HG02981 (cell line): ENCODE results near the gene MTHFD1.

Experiments used
- ATAC-seq: cut with Tn5 transposase; IDR thresholded peaks from one replicate; pipeline ENCODE4 v1.9.1; 2021; ENCODE audit warnings: mild to moderate bottlenecking, moderate library complexity; ENCODE audit not compliant: unreplicated experiment

The MTHFD1 gene

DNA sequence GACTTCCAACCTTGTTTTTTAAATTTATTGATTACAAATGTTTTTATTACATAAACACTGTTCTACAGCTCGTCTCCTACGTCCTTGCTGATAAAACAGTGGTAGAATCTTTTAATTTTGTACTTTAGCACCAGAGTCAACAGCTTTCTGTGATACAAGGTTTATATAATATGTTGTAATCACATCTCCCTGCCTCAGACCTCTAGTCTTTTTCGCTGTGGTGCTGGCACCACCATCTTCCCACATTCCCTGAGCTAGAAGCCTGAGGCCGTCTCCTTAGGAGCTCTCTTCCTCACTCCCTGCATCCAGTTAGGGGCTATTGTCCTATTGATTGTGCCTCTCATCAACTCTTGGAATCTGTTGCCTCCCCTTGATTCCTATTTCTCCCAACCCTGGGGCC is 17.1 kb downstream of the MTHFD1 start:
- no peak for ATAC-seq

DNA sequence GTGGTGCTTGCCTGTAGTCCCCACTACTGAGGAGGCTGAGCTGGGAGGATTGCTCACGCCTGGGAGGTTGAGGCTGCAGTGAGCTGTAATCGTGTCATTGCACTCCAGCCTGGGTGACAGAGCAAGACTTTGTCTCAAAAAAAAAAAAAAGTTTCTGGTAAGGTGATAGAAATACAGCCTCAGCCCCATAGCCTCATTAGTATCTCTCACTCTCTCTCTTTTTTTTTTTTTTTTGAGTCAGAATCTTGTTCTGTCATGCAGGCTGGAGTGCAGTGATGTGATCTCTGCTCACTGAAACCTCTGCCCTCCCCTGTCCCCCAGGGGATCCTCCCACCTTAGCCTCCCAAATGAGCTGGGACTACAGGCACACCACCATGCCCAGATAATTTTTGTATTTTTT is 19.2 kb downstream of the MTHFD1 start:
- ATAC-seq, result no peak

DNA sequence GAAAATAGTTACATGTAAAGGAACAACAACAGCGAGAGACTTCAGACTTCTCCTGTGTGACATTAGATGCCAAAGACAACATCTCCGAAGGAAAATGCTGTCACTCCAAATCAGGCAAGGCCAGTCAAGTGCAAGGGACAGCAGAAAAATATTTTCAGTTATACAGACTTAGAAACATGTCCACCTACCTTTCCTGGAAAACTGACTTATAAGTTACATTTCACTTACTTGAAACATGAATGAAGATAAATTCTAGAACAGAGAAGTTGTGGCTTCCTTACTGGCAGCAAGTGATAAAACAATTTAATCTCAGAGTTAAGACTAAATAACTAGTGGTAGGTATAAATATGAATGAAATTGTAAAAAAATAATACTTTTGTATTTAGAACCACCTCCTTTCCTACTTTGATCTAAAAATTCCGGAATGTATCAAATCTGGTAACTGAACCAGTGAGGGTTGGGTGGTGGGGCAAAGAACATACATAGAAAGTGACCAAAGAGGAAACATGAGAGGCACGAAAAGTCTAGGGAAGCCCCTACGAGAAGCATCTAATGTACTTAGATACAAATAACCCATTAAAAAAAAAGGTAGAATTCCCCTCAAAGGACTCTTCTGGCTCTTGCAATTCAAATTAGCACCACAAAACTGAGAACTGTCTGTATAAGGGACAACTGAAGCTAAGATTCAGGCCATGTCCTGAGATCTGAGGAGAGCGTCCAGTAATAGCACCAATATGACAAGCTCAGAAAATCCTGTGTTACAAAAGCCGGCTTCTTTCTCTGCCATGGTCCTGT is 21.2 kb downstream of the MTHFD1 start:
- ATAC-seq, result no peak

DNA sequence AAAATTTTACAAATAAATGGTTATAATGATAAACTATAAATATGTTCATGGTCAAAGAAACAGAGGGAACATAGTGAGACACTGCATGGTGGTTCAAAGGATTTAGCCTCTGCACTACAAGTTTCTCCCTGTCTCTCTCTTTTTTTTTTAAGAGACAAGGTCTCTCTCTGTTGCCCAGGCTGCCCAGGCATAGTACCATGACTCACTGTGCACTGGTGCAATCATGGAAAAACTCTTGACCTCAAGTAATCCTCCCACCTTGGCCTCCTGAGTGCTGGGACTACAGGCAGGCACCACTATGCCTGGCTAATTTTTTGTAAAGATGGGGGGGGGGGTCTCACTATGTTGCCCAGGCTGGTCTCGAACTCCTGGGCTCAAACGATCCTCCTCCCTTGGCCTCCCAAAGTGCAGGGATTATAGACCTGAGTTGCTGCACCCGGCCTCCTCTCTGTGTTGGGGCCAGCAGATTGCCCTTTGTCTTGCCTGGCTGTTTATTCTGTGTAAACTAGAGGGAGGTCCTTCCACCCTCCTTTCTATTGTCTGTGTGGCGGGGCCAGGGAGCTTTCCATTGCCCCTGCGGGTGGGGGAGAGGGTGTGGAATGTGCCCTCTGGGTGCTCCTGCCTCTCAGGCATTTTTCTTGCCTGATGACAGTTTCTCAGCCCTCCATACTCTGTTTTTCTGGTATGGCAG is 22.1 kb downstream of the MTHFD1 start:
- ATAC-seq, result no peak

DNA sequence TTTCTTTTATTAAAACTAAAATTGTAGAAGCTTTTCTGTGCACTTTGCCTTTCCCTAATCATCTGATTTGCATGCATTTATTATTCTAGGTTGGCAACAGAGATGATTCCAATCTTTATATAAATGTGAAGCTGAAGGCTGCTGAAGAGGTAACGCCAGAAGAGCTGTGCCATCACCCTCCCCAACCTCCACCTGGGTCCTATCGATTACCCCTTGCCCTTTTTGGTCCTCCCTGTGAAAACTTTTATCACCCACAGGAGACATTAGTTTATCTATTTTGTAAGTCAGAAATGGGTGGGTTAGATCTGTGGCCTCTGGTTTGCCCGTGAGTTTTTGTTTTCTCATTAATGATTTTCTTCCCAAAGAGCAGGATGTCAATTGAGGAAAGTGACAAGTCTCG is 22.8 kb downstream of the MTHFD1 start:
- no peak for ATAC-seq

DNA sequence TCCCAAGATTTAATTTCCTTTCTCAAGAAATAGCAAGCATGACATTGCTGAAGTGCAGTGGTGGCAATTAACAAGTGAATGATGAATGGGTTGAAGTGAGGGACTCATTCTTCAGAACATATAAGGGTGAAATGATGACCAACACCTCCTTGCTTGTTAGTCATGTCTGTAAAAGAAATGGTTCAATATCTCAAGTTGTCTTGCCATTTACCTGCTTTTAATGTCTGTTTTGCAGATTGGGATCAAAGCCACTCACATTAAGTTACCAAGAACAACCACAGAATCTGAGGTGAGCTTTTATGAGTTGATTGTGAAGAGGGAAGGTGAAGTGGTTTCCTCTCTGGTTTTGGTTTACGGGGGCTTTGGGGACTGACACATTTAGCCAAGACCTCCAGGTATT is 24.1 kb downstream of the MTHFD1 start:
- no peak for ATAC-seq

DNA sequence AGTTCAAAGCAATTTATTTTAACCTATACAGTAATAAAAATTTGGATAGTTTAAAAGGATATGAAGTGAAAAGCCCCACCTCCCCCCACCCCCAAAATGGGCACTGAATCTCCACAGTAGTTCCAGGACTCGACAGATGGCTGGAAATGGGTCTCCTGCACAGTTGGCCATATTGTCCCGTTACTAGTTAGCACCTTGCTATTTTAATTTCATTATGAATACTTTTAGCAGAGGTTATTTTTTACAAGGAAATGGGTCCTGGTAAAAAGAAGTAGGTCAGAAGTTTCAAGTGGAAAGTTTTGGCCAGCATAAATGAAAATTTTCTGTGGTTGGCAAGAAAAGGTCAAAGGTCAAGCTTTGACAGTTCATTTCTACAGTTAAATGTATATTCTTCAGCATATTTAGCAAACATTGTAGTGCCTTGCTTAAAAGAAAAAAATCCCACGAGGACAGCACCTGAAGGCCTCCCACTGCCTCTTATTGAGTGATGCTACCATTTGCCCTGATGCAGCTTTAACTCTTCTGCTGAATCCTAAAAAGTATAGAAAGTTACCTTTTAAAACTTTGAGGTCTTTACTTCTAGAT is 28.3 kb downstream of the MTHFD1 start:
- no peak for ATAC-seq

DNA sequence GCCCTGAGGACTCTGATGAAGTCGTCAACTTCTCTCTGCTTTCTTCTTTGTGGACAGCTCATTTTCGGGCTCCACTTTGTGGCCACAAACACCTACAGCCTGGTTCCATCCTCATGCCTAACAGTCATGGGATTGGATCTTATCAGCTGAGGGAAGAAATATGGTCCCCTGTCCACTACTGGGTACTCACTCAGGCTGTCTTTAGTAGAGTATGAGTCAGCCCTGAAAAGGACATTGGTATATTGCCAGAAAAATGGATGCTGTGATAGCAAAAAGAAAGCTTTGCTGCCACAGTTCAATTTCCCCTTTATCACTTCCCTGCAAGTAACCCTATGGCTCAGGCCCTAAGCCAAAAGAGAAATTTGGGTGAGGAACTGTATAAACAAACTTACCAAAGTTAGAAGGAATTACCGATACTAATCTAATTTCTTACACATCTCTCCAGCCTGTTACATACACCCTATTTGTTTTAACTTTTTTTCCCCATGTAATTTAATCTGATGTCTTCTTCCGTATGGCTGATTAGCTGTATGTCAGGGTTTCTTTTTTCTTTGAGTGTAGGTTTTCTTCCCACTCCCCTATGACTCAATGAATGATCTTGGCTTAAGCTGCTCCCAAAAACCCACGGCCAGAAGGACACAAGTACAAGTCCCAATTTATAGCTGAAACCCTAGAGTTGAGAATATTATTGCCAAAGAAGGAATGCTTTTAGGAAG is 29.1 kb downstream of the MTHFD1 start:
- ATAC-seq, result no peak

DNA sequence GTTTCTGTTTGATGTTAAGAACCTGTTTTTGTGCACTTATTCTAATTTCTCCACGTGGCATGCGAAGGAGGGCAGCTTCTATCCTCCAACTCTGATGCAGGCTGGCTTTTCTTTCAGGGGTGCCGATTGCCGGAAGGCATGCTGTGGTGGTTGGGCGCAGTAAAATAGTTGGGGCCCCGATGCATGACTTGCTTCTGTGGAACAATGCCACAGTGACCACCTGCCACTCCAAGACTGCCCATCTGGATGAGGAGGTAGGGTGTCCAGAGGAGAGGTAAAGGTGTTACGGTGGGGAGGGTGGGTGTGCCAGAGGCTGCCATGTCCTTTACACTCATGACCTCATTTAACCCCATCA is 29.6 kb downstream of the MTHFD1 start:
- no peak for ATAC-seq

DNA sequence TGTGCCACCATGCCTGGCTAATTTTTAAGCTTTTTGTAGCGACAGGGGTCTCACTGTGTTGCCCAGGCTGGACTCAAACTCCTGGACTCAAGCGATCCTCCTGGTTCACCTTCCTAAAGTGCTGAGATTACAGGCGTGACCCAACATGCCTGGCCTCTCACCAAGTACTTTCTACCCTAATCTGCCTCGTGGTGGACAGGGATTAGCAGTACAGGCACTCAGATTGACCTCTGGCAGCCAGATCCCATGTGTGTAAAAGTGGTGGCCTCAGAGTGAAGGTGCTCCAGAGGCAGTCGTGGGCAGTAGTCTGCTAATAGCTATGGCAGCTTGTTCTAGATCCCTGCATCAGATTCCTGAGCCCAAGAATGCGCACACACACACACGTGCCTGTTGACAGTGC is 30.9 kb downstream of the MTHFD1 start:
- no peak for ATAC-seq

DNA sequence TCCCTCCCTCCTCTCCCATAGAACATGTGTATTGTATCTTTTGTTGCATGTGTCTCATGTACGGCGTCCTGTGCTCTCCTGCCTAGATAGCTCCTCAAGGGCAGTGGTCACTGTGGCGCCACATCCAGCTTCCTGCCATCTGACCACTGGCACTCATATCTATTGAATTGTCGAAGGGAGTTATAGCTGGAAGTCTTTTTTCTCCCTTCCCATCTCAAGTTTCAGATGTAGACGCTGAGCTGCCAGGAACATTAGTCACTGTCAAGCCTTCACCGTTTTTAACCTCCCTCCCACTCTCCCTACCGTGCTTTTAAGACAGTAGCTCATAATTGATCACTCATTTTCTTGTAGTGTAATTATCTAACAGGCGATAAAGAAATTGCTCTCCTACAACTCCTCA is 33.0 kb downstream of the MTHFD1 start:
- ATAC-seq, result no peak

DNA sequence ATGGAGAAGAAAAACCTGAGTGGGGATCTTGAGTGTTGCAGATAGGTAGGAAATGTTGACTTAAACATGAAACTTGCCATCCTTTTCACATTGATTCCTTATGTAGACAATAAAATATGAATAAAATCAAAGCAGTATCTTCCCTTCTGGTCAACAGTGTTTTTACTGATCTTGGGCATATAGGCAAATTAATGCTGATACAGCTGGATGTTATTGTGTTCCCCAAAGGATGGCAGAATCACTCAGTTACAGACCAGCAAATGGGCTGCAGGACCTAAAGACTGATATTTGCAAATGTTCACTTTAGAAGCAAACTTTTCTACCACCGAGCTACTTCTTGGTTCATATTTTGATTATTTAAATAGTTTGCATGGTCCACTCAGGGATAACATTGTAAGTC is 33.9 kb downstream of the MTHFD1 start:
- no peak for ATAC-seq

DNA sequence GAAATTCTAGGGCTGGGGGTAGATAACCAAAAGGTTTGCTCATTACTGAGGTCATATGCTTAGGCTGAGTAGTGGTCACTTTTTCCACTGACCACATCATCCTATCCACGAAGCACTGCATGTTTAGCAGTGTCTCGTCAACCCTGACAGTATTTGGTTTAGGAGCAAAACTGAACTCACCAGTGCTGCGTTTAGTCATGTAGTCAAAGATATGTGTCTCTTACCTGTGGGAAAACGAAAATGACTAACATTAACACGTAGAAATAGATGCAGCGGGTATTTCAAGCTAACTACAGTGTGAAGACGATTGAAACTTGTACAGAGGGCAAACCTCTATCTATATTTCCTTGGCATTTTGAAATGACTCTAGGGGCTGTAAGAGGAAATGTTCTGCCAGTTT is 34.6 kb downstream of the MTHFD1 start:
- no peak for ATAC-seq

DNA sequence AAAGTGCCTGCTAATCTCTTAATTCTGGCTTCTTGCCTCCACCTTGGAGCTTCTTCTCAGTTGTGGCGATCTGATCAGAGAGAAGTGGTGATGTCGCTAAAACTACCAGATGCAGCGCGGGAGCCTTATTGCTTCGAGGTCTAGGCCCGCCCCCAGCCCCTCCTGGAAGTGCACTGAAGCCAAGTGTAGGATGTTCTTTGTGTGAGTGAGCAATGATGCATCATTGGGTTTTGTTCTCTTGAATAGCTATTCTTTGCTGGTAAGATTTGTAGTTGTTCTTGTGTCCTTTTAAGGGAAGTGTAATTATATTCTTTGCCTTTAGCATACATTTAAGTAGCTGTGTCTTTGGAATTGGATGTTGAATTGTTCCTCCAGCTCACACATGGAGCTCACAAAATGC is 35.8 kb downstream of the MTHFD1 start:
- ATAC-seq, result no peak

DNA sequence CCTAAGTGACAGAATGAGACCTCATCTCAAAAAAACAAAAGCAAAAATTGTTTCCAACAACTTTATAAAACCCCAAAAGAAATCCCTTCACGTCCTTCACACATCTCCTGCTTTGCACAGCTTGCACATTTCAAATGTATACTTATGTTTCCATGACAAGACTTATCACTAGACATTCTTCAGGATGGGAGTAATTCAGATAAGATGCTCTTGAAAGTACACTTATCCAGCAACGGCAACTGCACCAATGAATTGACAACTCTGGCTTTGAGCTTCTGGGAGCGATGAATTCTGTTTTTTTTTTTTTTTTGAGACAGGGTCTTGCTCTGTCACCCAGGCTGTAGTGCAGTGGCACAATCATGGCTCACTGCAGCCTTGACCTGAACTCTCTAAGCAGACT is 46.4 kb downstream of the MTHFD1 start:
- ATAC-seq, result no peak

DNA sequence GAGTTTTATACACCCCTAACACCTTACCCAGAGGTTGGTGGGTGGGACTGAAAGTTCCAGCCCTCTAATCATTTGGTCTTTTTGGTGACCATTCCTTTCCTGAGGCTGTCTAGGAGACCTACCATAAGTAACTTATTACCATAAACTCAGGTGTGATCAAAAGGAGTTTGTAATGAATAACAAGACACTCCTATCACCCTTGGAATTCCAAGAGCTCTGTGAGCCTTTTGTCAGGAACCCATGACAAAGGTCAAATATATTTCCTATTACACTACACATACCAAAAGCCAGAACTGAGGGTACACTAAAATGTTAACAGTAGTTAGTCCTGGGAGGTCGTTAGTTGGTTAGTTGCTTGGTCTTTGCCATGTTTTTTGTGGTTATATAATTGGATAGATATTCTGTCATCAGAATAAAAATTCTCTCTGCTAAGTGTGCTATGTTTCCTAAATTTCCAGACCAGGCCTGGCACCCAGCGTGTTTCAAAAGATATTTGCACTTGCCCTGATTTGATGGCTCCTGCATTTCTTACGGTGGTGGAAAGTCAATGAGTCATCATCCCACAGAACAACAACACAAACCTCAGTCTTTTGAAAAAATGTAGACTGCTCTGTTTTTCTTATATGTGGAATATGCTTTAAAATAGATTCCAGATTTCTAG is 50.2 kb downstream of the MTHFD1 start:
- ATAC-seq, result no peak

DNA sequence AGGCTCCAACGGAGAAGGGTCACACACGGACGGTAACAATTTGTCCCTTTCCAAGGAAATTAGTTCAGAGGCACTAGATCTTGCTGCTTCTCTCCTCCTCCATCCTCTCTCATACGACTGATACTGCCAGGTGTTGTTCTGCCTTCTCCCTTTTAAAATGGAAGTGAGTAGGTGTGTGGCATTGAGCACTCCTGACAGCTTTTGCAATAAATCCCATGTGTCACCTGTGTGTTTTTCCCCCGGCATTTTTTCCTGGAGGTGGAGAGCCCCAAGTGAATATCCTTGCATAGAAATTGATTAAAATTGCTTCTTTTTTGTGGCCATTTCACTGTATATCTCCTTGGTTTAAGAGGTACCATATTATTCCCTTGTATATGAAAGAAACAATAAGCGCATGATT is 51.0 kb downstream of the MTHFD1 start:
- no peak for ATAC-seq

DNA sequence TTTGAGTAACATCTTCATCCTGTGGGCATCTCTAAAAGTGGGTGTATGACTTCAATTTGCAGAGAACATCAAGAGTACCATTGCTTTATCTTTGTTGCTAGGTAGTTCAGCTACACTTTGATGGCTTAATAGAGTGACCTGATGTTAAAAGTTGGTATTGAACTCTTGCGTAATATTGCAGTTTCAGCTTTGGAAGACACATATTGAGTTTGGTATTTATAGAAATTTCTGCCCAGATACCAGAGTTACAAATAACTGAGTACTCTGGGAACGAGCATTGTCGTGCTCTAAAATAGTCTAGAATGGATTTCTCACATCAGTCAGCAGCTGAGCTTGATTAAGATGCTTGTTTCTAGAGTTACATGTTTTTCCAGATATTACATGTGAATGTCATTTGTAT is 52.3 kb downstream of the MTHFD1 start:
- no peak for ATAC-seq

DNA sequence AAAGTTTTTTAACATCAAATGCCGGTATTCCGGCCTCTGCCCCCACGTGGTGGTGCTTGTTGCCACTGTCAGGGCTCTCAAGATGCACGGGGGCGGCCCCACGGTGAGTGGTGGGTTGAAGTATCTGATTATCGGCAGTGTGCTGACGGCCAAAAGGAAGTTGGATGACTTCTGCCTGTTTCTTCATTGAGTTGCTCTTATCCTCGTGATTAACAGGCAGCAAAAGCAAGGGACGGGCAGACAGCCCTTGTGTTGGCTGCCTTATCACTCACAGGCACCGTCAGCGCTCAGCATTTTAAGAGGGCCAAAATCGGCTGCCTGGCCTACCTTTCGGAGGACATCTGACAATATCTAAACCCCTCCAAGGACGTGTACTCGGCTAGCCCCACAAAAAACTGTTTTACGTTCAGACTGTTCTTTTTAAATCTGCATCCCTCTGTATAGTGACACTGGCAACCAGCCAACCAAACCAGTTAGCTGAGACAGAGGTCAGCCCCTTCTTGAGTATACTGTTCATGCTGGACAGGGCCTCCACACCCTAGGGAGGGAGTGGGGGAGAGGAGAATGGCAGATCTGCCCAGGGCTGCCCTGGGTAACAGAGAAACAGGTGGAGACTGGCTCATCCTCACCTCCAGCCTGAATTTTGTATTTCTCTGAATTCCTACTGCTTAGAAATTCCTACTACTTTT is 54.3 kb downstream of the MTHFD1 start:
- ATAC-seq, result no peak

DNA sequence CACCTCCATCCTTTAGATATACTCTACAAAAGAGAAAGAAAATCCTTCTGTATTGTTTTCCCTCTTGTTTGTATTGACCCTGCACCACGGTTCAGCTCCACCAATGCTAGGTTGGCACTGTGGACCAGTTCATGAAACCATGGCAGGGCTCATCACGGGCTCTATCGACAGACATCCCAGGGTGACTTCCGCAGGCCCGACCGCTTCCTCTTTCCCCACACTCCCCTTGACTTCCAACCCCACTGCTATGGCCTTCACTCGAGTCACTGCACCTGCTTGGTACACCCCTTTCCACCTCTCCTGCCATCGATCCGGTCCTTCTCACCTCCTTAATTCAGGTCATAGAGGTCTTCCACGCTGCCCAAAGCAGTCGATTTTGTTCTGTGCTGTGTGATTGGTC is 56.0 kb downstream of the MTHFD1 start:
- no peak for ATAC-seq
